ENCODE measurements around the gene MEIOSIN. TPM values are rescaled to one million over a fixed set of nuclear protein-coding genes. Genes with fewer than 3 reads are reported as not detected.

Gene MEIOSIN
- total and polyA plus RNA-seq, 2 of the 4 experiments (the other 2 are of a cell fraction): not detected

- peaks cover 13% of the 10 kb centered on the region for H4K20me1 ChIP-seq (ENCODE audit: insufficient read depth, low read length)
- H3K14ac ChIP-seq (replicated peaks; ENCODE audit: low read depth, low read length): no peak overlapping the region
- H2BK20ac ChIP-seq (ENCODE audit: low read depth, low read length): no peak overlapping the region
- no peak overlapping the region for H3K23ac ChIP-seq (ENCODE audit: low read depth, low read length)
- peaks cover 25 to 75% of the 10 kb centered on the region in 2 experiments for H3K79me1 ChIP-seq (ENCODE audit: low read depth in 1 of 2, low read length in 2 of 2)
- no peak for DNase-seq
- no peak overlapping the region for H3K4me2 ChIP-seq (ENCODE audit: low read depth, low read length)
- H2AFZ ChIP-seq (replicated peaks; ENCODE audit: low read length, poor library complexity): no peak overlapping the region
- peak overlapping the region; percentile 49 for H2AK9ac ChIP-seq (replicated peaks; ENCODE audit: low read depth, low read length, poor library complexity)
- ChIA-PET CTCF (no interaction called here), POLR2A (ENCODE audit: unreplicated experiment) (no interaction called here)
- H3K9me3 ChIP-seq (ENCODE audit: control insufficient read depth, insufficient read depth, low read length): no peaks in the 10 kb centered on the region
- intact Hi-C loops (cut with micrococcal nuclease) (no loop called here), dilution Hi-C loops (cut with HindIII; ENCODE audit: low sequenced_read_pairs, unreplicated experiment) (no loop called here), in situ Hi-C loops (cut with MboI; ENCODE audit: low sequenced_read_pairs) (no loop called here)
- H3K27ac ChIP-seq (ENCODE audit: insufficient read depth, low read length): no peak overlapping the region
- no peak overlapping the region for H3K18ac ChIP-seq (ENCODE audit: low read depth, low read length)
- H2BK5ac ChIP-seq (ENCODE audit: low read depth, low read length, poor library complexity, severe bottlenecking): no peak overlapping the region
- H3K4me3 ChIP-seq (ENCODE audit: insufficient read depth, low read depth, low read length): no peak overlapping the region
- H3K36me3 ChIP-seq (ENCODE audit: control insufficient read depth, insufficient read depth, low read length): peaks cover 50% of the 10 kb centered on the region
- no peak overlapping the region for H3K9ac ChIP-seq (ENCODE audit: low read depth, low read length)
- H4K91ac ChIP-seq (ENCODE audit: insufficient read depth, low read depth, low read length): no peak overlapping the region
- no peak overlapping the region for H2BK120ac ChIP-seq (ENCODE audit: low read depth, low read length)
- peaks cover 26% of the 10 kb centered on the region for H3K4me1 ChIP-seq (ENCODE audit: control insufficient read depth, insufficient read depth, low read length)
- no peaks in the 10 kb centered on the region for H3K27me3 ChIP-seq (ENCODE audit: control insufficient read depth, insufficient read depth, low read length)
- peaks cover 15% of the 10 kb centered on the region; the same call in 1 of the 2 replicates for H3K9me1 ChIP-seq (ENCODE audit: insufficient read depth, low read length)
- TF ChIP-seq MAFK (IDR thresholded peaks at IDR 0.05; ENCODE audit: low read depth, low read length) (no peak), BHLHE40 (IDR thresholded peaks at IDR 0.05; ENCODE audit: low read depth, low read length) (no peak), MAZ (IDR thresholded peaks at IDR 0.05; ENCODE audit: borderline replicate concordance, low read depth, low read length) (no peak), NFE2L2 (IDR thresholded peaks at IDR 0.05; ENCODE audit: low read depth, low read length) (no peak), RCOR1 (IDR thresholded peaks at IDR 0.05; ENCODE audit: insufficient replicate concordance, low read length) (no peak), CTCF (conservative IDR thresholded peaks at IDR 0.05; ENCODE audit: low read depth, low read length) (no peak), CHD1 (IDR thresholded peaks at IDR 0.05; ENCODE audit: low read depth, low read length) (no peak), RAD21 (IDR thresholded peaks at IDR 0.05; ENCODE audit: low read length) (no peak), CEBPB (IDR thresholded peaks at IDR 0.05; ENCODE audit: low read depth, low read length) (no peak)
- TF ChIP-seq, protein P1, sequence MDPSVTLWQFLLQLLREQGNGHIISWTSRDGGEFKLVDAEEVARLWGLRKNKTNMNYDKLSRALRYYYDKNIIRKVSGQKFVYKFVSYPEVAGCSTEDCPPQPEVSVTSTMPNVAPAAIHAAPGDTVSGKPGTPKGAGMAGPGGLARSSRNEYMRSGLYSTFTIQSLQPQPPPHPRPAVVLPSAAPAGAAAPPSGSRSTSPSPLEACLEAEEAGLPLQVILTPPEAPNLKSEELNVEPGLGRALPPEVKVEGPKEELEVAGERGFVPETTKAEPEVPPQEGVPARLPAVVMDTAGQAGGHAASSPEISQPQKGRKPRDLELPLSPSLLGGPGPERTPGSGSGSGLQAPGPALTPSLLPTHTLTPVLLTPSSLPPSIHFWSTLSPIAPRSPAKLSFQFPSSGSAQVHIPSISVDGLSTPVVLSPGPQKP (IDR thresholded peaks at IDR 0.05; ENCODE audit: borderline replicate concordance, low read depth, low read length): no peak
- WGBS, 2 experiments (ENCODE audit: extremely low coverage in 2 of 2, insufficient read length in 1 of 2): 96% methylated on average over 43 of the region's 57 CpGs; no CpG with 5 or more reads in 1 of the 2 experiments
- no TSS peak for BruUV-seq (replicated peaks)
- H4K8ac ChIP-seq (ENCODE audit: low read depth in 2 of 2, low read length in 2 of 2): no peak overlapping the region
- H3K56ac ChIP-seq (ENCODE audit: extremely low read depth, insufficient read depth, low read length): no peak overlapping the region
- no peak overlapping the region for H2AK5ac ChIP-seq (ENCODE audit: low read depth, low read length)
- H3K4ac ChIP-seq (ENCODE audit: low read depth, low read length): no peak overlapping the region
- ATAC-seq (ENCODE audit: low read depth): no peak
- H4K5ac ChIP-seq (ENCODE audit: low read depth, low read length): no peak overlapping the region
- no peak overlapping the region for H2BK15ac ChIP-seq (ENCODE audit: low read depth, low read length)
Measured at GRCh38 chr19:45785781-45786532, 52.7 kb downstream of the MEIOSIN start.
